NCI-H345 treated with DMSO at 0.1 percent for 48 hours (cell line): ENCODE measurements around the gene ALG1.
A peak's percentile ranks its signal among the peaks of the same experiment; 100 is the strongest.
"Not testable (repeated sequence)": the region's sequence is repeated elsewhere in the genome, so short reads cannot be mapped to it uniquely, and the experiment has no call there.

ENCODE experiments used
- DNase-seq: peaks from one replicate; lab custom pipeline; 2025; ENCODE audit not compliant: unreplicated experiment; lab: John Stamatoyannopoulos, UW

ALG1 gene

DNA sequence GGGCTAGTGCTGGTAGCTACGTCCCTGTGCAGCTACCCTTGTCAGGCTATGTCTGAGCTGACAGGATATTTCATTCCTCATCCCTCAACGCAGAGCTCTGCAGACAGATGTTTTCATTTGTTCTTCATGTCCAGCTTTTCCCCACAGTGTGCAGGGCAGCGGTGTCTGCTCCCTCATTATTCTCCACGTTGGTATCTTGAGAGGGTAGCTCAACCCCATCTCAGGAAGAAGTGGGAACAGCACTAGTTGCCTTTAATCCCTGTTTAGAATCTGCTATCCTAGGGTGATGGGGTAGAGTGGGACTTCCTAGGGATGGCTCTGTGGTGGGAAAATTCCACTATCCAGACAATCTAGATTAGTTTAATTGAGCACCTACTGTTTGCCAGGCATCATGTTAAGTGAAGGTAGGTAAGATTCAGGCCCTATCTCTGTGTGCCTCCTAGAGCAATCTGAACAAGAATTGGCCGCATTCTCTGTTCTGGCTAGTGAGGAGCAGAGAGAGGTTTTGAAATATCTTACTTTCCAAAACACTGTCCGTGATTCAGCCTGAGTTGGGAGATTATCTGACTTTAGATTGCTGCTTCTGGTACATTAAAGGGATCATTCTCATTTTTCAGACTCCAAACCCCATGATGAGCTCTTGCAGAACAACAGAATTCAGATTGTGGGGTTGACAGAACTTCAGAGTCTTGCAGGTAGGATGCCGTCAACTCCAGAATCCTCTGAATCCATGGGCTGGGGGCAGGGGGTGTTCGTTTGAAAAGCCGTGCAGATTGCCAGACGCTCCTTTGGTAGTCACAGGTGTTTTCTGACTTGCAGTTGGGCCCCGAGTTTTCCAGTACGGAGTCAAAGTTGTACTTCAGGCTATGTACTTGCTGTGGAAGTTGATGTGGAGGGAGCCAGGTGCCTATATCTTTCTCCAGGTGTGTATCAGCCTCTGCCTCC is 963 bp downstream of the ALG1 start:
- no peak for DNase-seq

DNA sequence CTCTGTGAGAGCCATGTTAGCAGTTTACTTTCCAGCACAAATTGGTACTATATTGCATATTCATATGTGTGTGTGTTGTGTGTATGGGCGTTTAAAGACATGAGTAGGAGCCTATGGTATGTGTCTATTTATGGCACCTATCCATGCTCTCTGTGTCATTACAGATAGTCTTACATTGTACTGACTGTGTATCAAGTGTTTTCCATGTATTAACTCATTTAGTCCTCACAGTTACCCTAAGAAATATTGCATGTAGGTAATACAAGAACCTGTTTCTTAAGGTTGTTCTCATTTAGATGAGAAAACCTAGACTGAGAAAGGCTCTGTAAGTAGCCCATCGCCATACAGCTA is 1.6 kb downstream of the ALG1 start:
- DNase-seq = no peak

DNA sequence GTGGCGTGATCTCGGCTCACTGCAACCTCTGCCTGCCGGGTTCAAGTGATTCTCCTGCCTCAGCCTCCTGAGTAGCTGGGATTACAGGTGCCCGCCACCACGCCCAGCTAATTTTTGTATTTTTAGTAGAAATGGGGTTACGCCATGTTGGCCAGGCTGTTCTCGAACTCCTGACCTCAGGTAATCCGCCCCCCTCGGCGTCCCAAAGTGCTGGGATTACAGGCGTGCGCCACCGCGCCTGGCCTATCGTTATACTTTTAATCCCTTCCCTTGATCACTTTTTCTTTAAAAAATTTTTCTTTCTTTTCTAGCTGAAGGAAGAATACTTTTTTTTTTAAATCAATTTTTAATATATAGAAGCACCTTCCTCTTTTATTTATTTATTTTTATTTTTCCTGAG is 2.1 kb downstream of the ALG1 start:
- DNase-seq = not testable (repeated sequence)

DNA sequence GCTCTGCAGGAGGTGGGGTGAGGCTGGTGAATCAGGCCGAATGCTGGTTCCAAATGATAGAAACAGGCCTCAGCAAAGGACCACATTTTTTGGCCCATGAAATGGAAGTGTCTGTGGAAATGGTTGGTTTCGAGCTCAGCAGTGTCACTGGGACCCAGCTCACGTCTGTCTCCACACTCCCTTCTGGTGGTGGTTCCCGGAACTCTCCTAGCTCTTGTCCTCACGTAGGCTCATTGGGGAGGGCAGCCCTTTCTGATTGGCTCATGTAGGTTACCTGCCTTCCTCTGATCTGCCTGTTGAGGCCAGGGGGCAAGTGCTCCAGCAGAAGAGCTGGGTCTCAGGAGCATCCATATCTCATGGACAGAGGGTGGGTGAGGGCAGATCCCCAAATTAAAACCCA is 4.0 kb downstream of the ALG1 start:
- DNase-seq = no peak

DNA sequence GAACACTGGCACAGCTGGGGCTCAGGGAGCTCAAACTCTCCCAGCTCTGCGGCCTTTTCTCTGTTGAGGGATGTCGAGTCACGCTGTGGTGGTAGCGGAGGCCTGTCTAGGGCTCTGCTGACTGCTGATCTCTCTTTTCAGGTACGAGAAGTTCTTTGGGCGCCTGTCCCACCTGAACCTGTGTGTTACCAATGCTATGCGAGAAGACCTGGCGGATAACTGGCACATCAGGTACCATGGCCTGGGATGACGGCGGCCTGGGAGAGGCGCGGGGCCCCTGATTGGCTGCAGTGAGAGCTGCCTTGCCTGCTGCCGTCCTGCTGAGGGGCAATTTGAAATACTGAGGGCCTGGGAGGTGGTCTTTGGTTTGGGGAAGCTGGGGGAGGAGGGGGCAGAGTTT is 5.7 kb downstream of the ALG1 start:
- no peak for DNase-seq

DNA sequence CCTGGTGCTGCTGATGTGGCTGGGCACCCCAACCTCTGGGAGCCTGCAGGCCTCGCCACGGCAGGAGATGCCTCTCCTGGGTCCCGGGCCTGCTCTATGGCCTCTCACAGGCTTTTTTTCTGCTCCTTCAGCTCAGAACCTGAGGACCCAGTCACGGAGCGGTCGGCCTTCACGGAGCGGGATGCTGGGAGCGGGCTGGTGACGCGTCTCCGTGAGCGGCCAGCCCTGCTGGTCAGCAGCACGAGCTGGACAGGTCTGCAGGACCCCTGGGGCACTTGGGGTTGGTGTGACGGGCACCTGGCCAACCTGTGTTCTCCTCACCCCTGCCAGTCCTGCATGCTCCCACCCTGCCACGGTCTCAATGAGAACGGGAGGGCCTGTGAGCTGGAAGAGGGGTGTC is 7.0 kb downstream of the ALG1 start:
- no peak for DNase-seq

DNA sequence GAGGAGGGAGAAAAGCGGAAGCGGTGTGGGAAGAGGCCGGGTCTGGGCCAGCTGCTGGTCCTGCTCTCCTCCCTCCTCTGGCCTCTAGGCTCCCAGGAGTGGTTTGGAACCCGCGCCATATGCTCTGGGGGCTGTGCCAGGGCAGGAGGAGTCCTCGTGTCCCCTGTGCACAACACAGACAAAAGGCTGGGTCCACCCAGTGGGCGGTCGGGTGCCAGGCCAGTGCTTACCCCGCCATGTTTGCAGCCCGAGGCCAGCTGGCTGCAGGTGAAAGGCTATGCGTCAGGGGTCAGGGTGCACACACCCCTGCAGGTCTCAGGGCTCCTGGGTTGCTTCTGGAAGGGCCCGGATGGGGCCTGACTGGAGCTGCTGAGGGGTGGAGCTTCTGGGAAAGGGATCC is 8.8 kb downstream of the ALG1 start:
- DNase-seq = not testable (repeated sequence)

DNA sequence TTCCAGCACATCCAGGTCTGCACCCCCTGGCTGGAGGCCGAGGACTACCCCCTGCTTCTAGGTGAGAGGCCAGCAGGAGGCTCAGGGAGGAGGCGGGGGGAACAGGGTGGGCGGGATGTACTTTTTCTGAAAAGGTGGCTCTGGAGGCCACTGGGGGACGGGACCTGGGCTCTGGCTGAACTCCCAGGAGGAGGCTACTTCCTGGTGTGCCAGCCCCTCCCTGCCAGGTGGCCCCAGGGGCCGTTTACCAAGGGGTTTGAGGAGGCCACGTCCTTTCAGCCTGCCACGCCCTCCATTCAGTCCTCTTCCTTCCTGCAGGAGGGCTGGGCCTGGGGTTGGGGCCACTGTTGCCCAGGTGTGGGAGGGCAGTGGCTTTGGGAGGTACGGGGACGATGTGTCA is 9.4 kb downstream of the ALG1 start:
- DNase-seq = not testable (repeated sequence)

DNA sequence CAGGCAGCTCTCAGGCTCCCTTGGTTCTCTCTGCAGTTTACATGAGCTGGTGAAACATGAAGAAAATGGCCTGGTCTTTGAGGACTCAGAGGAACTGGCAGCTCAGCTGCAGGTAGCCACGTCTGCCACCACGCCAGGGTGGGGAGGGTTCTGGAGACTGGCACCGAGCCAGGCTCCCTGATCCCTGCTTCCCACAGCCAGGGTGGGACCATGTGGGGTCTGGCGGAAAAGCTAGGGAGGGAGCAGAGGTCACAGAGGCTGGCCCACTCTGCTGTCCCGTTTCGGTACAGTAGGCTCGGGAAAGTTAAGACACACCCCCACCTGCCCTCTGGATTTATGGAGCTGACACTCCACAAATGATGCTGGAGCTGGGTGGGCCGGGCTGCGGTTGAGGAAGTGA is 12.0 kb downstream of the ALG1 start:
- DNase-seq = not testable (repeated sequence)

DNA sequence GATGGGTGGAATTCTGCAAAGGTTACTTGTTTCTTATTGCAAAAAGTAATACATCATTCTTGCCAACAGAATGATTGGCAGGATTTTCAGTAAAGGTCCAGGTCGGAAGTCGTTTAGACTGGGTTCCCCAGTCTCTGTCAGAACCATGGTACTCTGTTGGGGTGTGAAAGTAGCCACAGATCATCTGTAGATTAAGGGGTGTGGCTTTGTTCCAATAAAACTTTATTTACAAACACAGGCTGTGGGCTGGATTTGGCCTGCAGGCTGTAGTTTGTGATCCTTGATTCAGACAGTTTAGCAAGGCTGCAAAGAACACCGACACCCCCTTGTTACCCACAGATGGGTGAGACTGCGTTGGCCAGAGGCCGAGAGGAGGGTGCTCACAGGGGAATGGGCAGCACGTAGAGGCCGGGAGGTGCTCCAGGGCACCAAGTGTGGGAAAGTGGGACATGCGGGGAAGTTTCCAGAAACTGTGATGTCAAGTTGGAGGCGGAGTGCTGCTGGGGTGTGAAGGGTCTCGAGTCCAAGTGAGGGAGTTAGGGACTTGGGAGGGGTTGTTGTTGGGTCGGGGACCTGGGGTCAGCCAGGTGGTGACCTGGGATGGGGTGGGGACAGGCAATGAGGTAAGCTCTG is 12.6 kb downstream of the ALG1 start:
- DNase-seq = not testable (repeated sequence)

DNA sequence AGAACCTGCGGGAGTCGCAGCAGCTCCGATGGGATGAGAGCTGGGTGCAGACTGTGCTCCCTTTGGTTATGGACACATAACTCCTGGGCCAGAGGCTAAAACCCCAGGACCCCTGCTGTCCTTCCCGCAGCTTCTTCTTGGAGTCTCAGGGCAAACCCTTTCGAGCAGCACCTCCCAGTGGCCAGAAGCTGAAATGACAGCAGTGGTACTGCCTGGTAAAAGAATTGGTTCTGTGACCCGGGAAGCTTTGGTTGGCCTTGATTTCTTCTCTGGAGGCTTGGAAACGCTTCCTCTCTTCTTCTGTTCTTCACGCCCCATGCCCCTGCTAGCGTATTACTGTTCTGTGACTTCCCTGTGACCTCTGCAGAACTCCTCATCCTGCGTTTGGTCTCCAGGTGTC is 13.2 kb downstream of the ALG1 start:
- DNase-seq = peak; percentile 26

DNA sequence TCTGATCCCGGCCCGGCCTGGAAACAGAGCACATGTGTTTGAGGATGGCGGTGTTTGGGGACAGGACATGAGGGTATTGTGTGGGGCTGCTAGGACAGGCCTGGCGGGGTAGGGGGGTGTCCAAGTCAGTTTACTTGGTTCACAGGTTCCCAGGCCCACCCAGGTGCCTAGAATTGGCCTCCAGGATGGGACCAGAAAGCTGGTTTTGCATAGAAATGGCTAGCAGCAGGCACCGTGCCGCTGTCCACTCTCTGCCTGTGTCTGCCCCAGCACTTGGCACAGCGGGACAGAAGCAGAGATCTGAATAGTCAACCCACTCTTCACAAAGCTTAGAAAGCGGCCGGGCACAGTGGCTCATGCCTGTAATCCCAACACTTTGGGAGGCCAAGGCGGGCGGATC is 14.1 kb downstream of the ALG1 start:
- DNase-seq = not testable (repeated sequence)

DNA sequence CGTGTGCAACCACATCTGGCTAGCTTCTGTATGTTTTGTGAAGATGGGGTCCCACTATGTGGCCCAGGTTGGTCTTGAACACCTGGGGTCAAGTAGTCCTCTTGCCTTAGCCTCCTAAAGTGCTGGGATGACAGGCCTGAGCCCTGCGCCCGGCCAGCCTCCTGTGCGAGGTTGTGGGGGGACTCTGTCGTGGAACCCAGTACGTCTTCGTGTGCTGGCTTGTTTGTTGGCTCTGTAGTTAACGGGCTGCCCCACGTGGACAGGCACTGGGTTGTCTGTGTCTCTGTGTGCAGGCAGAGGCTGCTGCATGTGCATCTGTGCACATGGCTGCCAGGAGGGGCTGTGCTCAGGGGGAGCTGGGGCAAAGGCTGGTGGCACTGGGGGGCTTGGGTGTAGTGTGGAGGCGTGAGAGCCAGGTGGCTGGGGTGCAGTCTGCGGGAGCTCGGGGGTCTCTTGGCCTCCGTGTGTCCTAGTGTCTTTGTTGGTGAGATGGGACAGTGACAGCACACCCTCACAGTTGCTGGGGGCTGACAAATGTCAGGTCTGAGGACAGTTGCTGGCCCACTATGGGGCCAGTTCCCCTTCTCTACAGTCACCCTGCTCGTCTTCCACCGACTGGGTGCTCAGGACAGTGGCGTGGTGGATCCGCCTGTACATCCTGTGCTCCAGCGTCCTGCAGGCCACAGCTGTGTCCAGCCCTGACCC is 16.6 kb downstream of the ALG1 start:
- DNase-seq = not testable (repeated sequence)

DNA sequence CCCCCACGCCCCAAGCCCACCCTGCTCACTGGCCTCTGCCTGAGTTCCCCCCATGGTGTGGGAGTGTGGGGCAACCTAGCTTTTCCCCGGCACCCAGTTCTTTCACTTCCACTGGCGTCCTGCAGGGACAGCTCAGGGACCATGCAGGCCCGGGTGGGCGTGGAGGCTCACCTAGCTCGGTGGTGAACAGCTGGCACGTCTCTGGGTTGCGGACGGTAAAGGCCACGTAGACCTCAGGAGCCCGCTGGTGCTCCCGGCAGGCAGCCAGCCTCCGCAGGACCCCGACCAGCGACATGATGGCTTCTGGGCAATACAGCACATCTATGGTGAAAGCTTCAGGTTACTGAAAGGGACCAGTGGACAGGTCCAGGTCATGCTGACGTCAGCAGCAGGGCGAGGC is 17.3 kb downstream of the ALG1 start:
- DNase-seq = not testable (repeated sequence)

DNA sequence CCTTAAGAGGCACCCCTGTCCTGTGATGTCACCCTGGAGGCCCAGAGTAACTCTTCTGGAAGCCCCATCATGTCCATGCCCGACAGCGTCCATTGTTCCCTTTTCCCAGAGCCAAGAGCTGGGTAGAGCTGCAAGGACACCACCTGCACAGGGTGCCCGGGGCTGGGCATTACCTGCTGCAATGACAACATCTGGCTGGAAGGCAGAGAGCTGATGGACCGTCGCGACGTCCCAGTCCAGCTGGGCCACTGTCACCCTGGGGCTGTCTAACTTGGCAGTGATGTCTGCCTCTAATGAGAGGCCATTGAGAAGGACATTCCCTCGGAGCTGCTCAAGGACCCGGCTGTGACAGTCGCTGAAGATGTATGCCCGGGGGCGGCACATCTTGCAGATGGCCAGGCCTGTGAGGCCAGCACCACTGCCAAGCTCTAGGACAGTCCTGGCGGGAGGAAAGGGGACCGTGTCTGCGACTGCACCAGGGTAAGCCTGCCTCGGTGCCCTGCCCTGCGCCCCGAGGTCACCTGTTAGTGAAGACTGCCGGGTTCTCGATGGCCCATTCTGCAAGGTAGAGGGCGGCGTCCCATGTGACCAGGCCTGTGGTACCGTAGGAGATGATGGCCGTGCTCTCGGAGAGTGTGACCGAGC is 18.4 kb downstream of the ALG1 start:
- not testable (repeated sequence) for DNase-seq

DNA sequence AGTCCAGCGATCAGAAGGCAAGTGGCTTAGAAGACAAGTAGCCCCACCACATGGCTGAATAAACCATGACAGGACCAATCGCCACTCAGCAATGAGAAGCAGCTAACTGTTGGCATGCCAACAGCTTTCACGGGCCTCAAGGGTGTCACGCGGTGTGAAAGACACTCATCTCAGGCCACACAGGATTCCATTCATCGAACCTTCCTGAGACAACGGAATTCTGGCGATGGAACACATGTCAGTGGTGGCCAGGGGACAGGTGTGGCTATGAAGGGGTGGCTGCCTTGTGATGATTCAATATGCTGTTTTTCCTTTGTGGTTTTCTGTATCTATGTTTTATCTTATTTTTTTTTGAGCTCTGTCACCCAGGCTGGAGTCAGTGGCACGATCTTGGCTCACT is 18.9 kb downstream of the ALG1 start:
- DNase-seq = not testable (repeated sequence)

DNA sequence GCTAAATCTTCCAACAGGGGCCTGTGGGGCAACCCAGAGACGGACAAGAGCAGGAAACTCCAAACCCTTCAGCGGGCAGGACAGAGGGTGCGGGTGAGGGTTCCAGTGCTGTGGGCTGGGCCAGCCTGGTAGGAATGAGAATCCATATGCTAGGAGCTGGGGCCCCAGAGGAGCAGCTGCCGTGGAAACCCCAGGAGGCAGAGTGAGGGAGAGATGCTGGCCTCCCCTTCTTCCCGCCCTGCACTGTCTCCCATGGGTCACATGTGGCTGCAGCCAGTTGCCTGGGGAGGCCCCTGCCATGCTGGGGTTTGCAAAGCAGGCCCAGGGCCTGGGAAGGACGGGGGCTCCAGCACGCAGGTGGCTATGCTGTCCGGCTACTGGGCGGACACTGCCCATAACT is 21.4 kb downstream of the ALG1 start:
- not testable (repeated sequence) for DNase-seq

DNA sequence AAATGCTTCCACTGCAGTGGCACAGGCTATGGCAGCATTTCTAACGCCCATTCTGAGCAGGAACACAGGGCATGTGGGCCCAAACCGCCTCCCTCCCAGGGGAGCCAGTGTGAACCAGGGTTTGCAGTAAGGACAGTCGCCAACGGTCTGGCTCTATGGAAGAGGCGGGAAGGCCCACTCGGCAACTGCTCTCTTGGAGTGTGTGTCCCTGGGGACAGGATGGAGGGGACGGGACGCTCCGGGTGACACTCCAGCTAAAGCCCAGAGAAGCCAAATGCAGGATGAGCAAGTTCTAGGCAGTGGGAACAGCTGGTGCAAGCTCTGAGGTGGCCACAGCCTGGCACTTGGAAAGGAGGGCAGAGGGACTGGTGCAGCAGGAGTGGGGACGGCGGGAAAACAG is 22.1 kb downstream of the ALG1 start:
- DNase-seq = not testable (repeated sequence)

DNA sequence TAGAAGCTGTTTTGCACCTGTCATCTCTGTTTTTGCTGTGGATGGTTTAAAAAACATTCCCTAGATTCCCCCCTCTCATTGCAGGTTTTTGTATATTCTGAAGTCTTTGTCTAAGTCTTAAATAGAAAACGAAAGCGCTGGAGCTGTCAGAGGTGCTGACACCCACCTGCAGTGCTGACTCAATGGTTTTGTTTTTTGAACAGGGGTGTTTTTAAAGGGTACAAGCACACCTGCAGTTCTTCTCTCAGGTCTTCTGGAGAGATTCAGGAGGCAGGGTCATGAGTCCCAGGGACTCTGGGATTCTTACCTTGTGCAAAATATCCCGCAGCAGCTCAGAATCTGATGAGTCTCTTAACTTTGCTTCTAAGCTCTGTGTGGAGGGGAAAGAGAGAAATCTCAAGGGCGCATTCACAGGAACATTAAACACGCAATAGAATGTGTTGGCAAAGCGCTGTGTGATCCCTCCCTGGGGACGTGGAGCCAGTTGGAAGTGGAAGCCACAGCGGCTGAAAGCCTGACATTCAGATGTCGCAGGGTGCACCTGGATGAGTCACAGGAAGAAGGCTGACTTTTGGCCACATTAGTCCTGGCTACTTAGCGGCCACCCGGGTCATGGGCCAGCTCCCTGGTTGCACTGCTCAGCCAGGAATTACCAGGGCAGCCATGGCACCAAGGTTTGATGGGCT is 23.6 kb downstream of the ALG1 start:
- not testable (repeated sequence) for DNase-seq

DNA sequence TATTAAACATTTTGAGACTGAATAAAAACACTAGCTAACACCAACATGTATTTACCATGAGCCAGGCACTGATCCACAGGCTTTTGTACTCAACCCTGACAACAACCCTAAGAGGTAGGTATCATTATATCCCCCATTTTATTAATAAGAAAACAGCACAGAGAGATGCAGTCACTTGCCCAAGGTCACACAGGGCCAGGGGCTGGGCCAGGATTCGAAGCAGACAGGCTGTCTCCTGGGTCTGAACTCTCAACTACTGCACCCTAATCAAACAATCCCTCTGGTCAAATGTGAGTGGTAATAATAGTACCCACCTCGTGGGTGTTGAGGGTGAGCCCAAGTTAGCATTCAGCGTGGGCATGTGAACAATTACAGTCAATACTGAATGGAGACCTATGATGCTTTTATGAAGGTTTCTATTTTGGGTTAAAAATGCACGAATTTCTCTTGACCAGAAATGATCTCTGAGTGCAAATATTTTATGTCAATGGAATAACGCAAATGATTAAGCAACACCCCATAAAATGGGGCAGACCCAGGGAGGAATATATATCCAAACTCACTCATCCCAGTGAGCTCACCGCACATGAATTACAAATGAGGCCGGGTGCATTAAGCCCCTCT is 24.9 kb downstream of the ALG1 start:
- DNase-seq = not testable (repeated sequence)
